ENCODE data around the gene KCTD1.

Gene KCTD1

GRCh38 chr18:26406854-26407517 lies 141.4 kb downstream of the KCTD1 start:
- Histone ChIP-seq H3K4me1 (ENCODE audit: insufficient read depth, low read length) (no peaks in the 10 kb centered on the region), H3K9me3 (ENCODE audit: insufficient read depth, low read length, severe bottlenecking) (no peaks in the 10 kb centered on the region), H3K4me3 (ENCODE audit: low read depth in 1 of 2, low read length in 2 of 2) (no peak overlapping the region), H3K4me2 (ENCODE audit: insufficient read depth, low read length) (no peak overlapping the region), H3K9ac (ENCODE audit: low read depth, low read length) (no peak overlapping the region), H3K36me3 (ENCODE audit: insufficient read depth, low read length) (no peaks in the 10 kb centered on the region), H4K20me1 (ENCODE audit: insufficient read depth, low read length) (no peaks in the 10 kb centered on the region), H3K27ac (ENCODE audit: low read length) (no peak overlapping the region), H2AFZ (ENCODE audit: low read depth, low read length) (no peak overlapping the region), H3K27me3 (ENCODE audit: insufficient read depth, low read length, poor library complexity) (no peaks in the 10 kb centered on the region), H3K79me2 (ENCODE audit: insufficient read depth, low read length) (no peaks in the 10 kb centered on the region)
- TF ChIP-seq EZH2 (IDR thresholded peaks at IDR 0.05; ENCODE audit: borderline replicate concordance, low read depth, low read length, severe bottlenecking) = no peak
- TF ChIP-seq, protein P1, sequence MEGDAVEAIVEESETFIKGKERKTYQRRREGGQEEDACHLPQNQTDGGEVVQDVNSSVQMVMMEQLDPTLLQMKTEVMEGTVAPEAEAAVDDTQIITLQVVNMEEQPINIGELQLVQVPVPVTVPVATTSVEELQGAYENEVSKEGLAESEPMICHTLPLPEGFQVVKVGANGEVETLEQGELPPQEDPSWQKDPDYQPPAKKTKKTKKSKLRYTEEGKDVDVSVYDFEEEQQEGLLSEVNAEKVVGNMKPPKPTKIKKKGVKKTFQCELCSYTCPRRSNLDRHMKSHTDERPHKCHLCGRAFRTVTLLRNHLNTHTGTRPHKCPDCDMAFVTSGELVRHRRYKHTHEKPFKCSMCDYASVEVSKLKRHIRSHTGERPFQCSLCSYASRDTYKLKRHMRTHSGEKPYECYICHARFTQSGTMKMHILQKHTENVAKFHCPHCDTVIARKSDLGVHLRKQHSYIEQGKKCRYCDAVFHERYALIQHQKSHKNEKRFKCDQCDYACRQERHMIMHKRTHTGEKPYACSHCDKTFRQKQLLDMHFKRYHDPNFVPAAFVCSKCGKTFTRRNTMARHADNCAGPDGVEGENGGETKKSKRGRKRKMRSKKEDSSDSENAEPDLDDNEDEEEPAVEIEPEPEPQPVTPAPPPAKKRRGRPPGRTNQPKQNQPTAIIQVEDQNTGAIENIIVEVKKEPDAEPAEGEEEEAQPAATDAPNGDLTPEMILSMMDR (IDR thresholded peaks at IDR 0.05; ENCODE audit: borderline replicate concordance, extremely low read depth, low read length, poor library complexity, severe bottlenecking) = no peak
- DNase-seq (no peak), ATAC-seq (ENCODE audit: insufficient read depth, low read depth) (no peak)

- Histone ChIP-seq H3K4me1 (ENCODE audit: insufficient read depth, low read length) (no peaks in the 10 kb centered on the region), H3K9me3 (ENCODE audit: insufficient read depth, low read length, severe bottlenecking) (no peaks in the 10 kb centered on the region), H3K4me2 (ENCODE audit: insufficient read depth, low read length) (no peak overlapping the region), H2AFZ (ENCODE audit: low read depth, low read length) (no peak overlapping the region), H3K27me3 (ENCODE audit: insufficient read depth, low read length, poor library complexity) (no peaks in the 10 kb centered on the region), H3K27ac (ENCODE audit: low read length) (no peak overlapping the region), H3K36me3 (ENCODE audit: insufficient read depth, low read length) (no peaks in the 10 kb centered on the region), H3K9ac (ENCODE audit: low read depth, low read length) (no peak overlapping the region), H3K4me3 (ENCODE audit: low read depth in 1 of 2, low read length in 2 of 2) (no peak overlapping the region), H3K79me2 (ENCODE audit: insufficient read depth, low read length) (no peaks in the 10 kb centered on the region), H4K20me1 (ENCODE audit: insufficient read depth, low read length) (no peaks in the 10 kb centered on the region)
- ATAC-seq (ENCODE audit: insufficient read depth, low read depth) = no peak
- no peak for TF ChIP-seq EZH2 (IDR thresholded peaks at IDR 0.05; ENCODE audit: borderline replicate concordance, low read depth, low read length, severe bottlenecking)
- TF ChIP-seq, protein P1 (IDR thresholded peaks at IDR 0.05; ENCODE audit: borderline replicate concordance, extremely low read depth, low read length, poor library complexity, severe bottlenecking) = no peak
- no peak for DNase-seq
Measured at GRCh38 chr18:26406324-26406723, 142.0 kb downstream of the KCTD1 start.

DNA sequence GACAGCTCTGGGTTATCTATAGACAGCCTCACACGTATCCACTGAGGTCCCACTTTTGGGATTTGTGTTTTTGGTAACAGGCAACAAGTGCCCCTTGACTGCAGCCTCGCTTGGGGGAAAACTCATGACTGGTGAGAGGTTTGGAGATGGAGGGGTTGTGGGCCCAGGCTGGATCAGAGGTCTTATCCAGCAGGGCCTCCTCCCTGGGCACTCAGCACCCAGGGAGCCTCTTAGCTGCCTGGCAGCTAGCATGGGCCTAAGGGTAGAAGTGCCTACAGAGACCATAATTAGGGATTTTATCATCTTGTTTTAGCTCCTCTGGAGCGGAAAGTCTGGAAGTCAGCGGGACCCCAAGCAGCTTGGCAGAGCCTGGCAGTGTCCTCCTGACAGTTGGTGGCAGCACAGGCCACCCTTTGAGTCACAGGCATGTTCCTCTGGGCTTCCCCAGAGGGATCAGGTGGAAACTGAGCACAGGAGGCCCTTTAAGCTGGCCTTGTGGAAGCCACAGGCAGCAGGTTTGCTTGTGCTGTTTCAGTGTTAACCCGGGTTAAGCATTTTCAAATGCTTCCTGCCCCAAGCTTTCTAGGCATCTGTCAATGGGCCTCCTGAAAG lies 143.1 kb downstream of the KCTD1 start:
- Histone ChIP-seq H2AFZ (ENCODE audit: low read depth, low read length) (peak overlapping the region; percentile 43; the same call in 1 of the 2 replicates), H3K27me3 (ENCODE audit: insufficient read depth, low read length, poor library complexity) (no peaks in the 10 kb centered on the region), H3K4me3 (ENCODE audit: low read depth in 1 of 2, low read length in 2 of 2) (no peak overlapping the region), H4K20me1 (ENCODE audit: insufficient read depth, low read length) (no peaks in the 10 kb centered on the region), H3K27ac (ENCODE audit: low read length) (no peak overlapping the region), H3K9ac (ENCODE audit: low read depth, low read length) (no peak overlapping the region), H3K4me1 (ENCODE audit: insufficient read depth, low read length) (no peaks in the 10 kb centered on the region), H3K9me3 (ENCODE audit: insufficient read depth, low read length, severe bottlenecking) (no peaks in the 10 kb centered on the region), H3K4me2 (ENCODE audit: insufficient read depth, low read length) (no peak overlapping the region), H3K36me3 (ENCODE audit: insufficient read depth, low read length) (no peaks in the 10 kb centered on the region), H3K79me2 (ENCODE audit: insufficient read depth, low read length) (no peaks in the 10 kb centered on the region)
- ATAC-seq (ENCODE audit: insufficient read depth, low read depth) (peak; percentile 82), DNase-seq (peak; percentile 48)
- no peak for TF ChIP-seq EZH2 (IDR thresholded peaks at IDR 0.05; ENCODE audit: borderline replicate concordance, low read depth, low read length, severe bottlenecking)
- TF ChIP-seq, protein P1 (IDR thresholded peaks at IDR 0.05; ENCODE audit: borderline replicate concordance, extremely low read depth, low read length, poor library complexity, severe bottlenecking) = peak; percentile 68

All from DND-41 (cell line).